Left lung (tissue), 10 donors: ENCODE results near the gene GPLD1. TPM values are rescaled to one million over a fixed set of nuclear protein-coding genes. Genes with fewer than 3 reads are reported as not detected.

Experiments used
- ATAC-seq: fragments of 200-7000 bp; cut with Tn5 transposase; one replicate; pipeline ENCODE4 v1.9.1; 2020; ENCODE audit warnings: moderate library complexity
- DNase-seq, 4 donors: peaks; one replicate each; pipeline ENCODE4 v3.0.0-alpha.2; 2013 to 2020
- H3K27ac ChIP-seq, 2 donors: fragments of 200-600 bp; sonication (generic) in 1 of 2; one replicate each; pipeline versions ENCODE4 v1.5.0 to v1.8.0; 2020 to 2021
- H3K27me3 ChIP-seq, 2 donors: fragments of 200-600 bp; sonication (generic) in 1 of 2; one replicate each; pipeline versions ENCODE4 v1.5.0 to v1.8.0; 2020 to 2021
- H3K36me3 ChIP-seq, 2 donors: fragments of 200-600 bp; sonication (generic) in 1 of 2; one replicate each; pipeline versions ENCODE4 v1.5.0 to v1.8.0; 2020 to 2021
- H3K4me1 ChIP-seq, 2 donors: fragments of 200-600 bp; one replicate each; pipeline ENCODE4 v1.8.0; 2021
- H3K4me3 ChIP-seq, 2 donors: fragments of 200-600 bp; sonication (generic) in 1 of 2; one replicate each; pipeline versions ENCODE4 v1.5.0 to v1.8.0; 2020 to 2021; ENCODE audit warnings: mild to moderate bottlenecking in 1 of 2
- H3K9me3 ChIP-seq, 2 donors: fragments of 200-600 bp; sonication (generic) in 1 of 2; one replicate each; pipeline versions ENCODE4 v1.5.0 to v1.8.0; 2020 to 2021
- CTCF ChIP-seq, 2 donors: fragments of 200-600 bp; sonication (generic) in 1 of 2; IDR thresholded peaks; one replicate each; pipeline versions ENCODE4 v1.5.0 to v1.8.0; 2021; ENCODE audit warnings: antibody characterized with exemption in 2 of 2
- intact Hi-C, 2 donors: fragments of 100-400 bp; cut with DNase I; formaldehyde crosslinking; loops; one replicate each; pipeline versions ENCODE4 v1.11.2 to v1.14.2; 2022
- polyA plus RNA-seq, 6 donors: library from polyadenylated mRNA; unstranded; fragments of 120-200 nt; gene quantifications; one replicate each; pipeline ENCODE4 v1.2.1, GENCODE V29; 2013; ENCODE audit not compliant: insufficient read length in 6 of 6
- total RNA-seq, 2 donors: library from RNA; stranded (reverse); fragmentation: NEBNext Ultra II Directional; extraction: Animal tissue kit (Norgen Biotek cat#: 25700); gene quantifications; one replicate each; pipeline ENCODE4 v1.2.1, GENCODE V29; 2021
- donor health status: DM: no; HTN: yes; CAD: no.
- donor health status: DM: no; HTN: no; CAD: no.

GPLD1 gene
- total and polyA plus RNA-seq, 8 donors: 1.7 to 3.8 (median 3.0) TPM

- ATAC-seq (no peak), DNase-seq (no peak)
- no peaks in the 10 kb centered on the region for H3K9me3 ChIP-seq
- no peak for TF ChIP-seq CTCF (IDR thresholded peaks at IDR 0.05)
- H3K27me3 ChIP-seq: no peaks in the 10 kb centered on the region
- intact Hi-C loops: no loop called here
- no peaks in the 10 kb centered on the region for H3K4me1 ChIP-seq
- no peak overlapping the region for H3K27ac ChIP-seq
- no peak overlapping the region for H3K4me3 ChIP-seq
- H3K36me3 ChIP-seq: no peaks in the 10 kb centered on the region
These were observed 7.9 kb downstream of the GPLD1 start for GRCh38 chr6:24481449-24481848.

- H3K27ac ChIP-seq: no peak overlapping the region
- no peaks in the 10 kb centered on the region for H3K36me3 ChIP-seq
- no peaks in the 10 kb centered on the region for H3K9me3 ChIP-seq
- intact Hi-C loops: no loop called here
- no peaks in the 10 kb centered on the region for H3K4me1 ChIP-seq
- H3K27me3 ChIP-seq: no peaks in the 10 kb centered on the region
- ATAC-seq: no peak
- no peak for TF ChIP-seq CTCF (IDR thresholded peaks at IDR 0.05)
- DNase-seq: no peak
- H3K4me3 ChIP-seq: no peak overlapping the region
These were observed 8.7 kb downstream of the GPLD1 start for GRCh38 chr6:24480705-24481104.

GRCh38 chr6:24478903-24479302 lies 10.5 kb downstream of the GPLD1 start:
- intact Hi-C loops: no loop called here
- H3K27me3 ChIP-seq: no peaks in the 10 kb centered on the region
- no peaks in the 10 kb centered on the region for H3K9me3 ChIP-seq
- H3K4me1 ChIP-seq: no peaks in the 10 kb centered on the region
- no peak overlapping the region for H3K27ac ChIP-seq
- no peak overlapping the region for H3K4me3 ChIP-seq
- DNase-seq: no peak
- TF ChIP-seq CTCF (IDR thresholded peaks at IDR 0.05): no peak
- H3K36me3 ChIP-seq: no peaks in the 10 kb centered on the region
- ATAC-seq: no peak

- no peaks in the 10 kb centered on the region for H3K9me3 ChIP-seq
- TF ChIP-seq CTCF (IDR thresholded peaks at IDR 0.05): no peak
- no peak overlapping the region for H3K27ac ChIP-seq
- no peaks in the 10 kb centered on the region for H3K27me3 ChIP-seq
- DNase-seq: no peak
- no peak for ATAC-seq
- no peaks in the 10 kb centered on the region for H3K36me3 ChIP-seq
- no peaks in the 10 kb centered on the region for H3K4me1 ChIP-seq
- no peak overlapping the region for H3K4me3 ChIP-seq
- intact Hi-C loops: no loop called here
These were observed 12.3 kb downstream of the GPLD1 start for GRCh38 chr6:24477070-24477469.

- no peaks in the 10 kb centered on the region for H3K27me3 ChIP-seq
- no peaks in the 10 kb centered on the region for H3K9me3 ChIP-seq
- TF ChIP-seq CTCF (IDR thresholded peaks at IDR 0.05): no peak
- DNase-seq (no peak), ATAC-seq (no peak)
- H3K27ac ChIP-seq: no peak overlapping the region
- no peaks in the 10 kb centered on the region for H3K4me1 ChIP-seq
- intact Hi-C loops: no loop called here
- no peaks in the 10 kb centered on the region for H3K36me3 ChIP-seq
- no peak overlapping the region for H3K4me3 ChIP-seq
These were observed 12.7 kb downstream of the GPLD1 start for GRCh38 chr6:24476631-24477030.
